HUDEP-2 (cell line): ENCODE data around the gene WDR46.
"Not testable (repeated sequence)": the region's sequence is repeated elsewhere in the genome, so short reads cannot be mapped to it uniquely, and the experiment has no call there.

ENCODE experiments used
- DNase-seq, 76 experiments: peaks; one replicate each; lab custom pipeline; 2025; ENCODE audit not compliant: unreplicated experiment in 76 of 76; lab: John Stamatoyannopoulos, UW

WDR46 gene

GRCh38 chr6:33271468-33272274, 17.4 kb downstream of the WDR46 start, which contains the start of the genes RPS18 and VPS52:
Gene RPS18 (plus strand): TSS chr6:33272075. CDS start chr6:33272120, 45 bp downstream.
Gene VPS52 (minus strand): TSS chr6:33271876. CDS start chr6:33271675, 201 bp downstream.
- peak in 75 of 76 experiments; percentile 83 to 100 (median 96) for DNase-seq

DNA sequence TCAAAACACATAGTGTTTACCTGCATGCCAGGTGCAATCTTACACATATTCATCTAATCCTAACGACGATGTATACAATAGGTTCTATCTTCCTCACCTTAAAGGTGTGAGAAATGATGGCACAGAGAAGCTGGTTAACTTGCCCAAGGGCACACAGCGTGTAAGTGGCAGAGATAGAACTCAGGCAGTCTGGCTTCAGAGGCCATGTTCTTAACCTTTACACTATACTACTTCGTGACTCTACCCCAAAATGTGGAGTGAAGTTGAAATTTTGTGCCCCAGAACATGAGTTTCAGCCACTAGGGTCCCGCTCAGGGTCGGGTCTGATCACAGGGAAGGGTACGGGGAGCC, 17.9 kb downstream of the WDR46 start:
- DNase-seq, result peak in 12 of 76 experiments; percentile 28 to 95 (median 50)

DNA sequence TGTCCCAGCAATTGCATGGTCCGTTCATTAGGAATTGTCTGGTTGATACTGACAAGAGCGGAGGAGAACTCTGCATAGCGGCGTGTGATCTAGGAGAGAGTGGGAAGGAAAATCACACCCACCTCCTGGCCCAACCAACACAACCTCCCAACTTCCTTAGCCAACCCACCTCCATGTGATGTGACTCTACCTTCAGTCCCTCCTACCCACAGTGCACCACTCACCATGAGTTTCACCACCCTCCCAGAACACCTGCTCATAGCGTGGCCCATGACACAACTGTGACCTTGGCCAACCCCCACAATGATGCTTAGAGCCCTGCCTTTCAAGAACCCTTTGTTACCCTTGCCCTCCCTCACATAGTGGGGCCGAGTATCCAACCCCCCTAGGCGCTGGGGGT, 25.0 kb downstream of the WDR46 start:
- DNase-seq, result no peak

GRCh38 chr6:33262490-33262889, 26.5 kb downstream of the WDR46 start:
- not testable (repeated sequence) for DNase-seq

DNA sequence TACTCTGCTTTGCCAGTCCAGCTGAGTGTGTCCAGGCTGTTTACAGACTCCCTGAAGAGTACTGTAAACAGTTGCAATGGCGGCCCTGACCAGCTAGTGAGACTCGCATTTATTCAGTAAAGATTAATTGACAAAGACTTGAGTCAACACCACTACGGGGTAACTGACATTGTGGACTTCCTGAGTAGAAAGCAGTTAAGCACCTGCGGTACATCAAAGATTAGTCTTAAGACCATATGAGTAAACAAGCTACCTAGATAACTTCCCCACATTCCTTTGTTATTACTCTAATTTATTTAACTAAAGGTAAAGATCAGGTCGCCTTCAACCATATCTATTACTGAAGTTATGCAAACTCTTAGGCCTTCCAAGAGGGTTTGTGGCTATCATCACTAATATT, 30.0 kb downstream of the WDR46 start:
- no peak for DNase-seq

- no peak for DNase-seq
These were observed 34.4 kb downstream of the WDR46 start for GRCh38 chr6:33254591-33254990.

DNA sequence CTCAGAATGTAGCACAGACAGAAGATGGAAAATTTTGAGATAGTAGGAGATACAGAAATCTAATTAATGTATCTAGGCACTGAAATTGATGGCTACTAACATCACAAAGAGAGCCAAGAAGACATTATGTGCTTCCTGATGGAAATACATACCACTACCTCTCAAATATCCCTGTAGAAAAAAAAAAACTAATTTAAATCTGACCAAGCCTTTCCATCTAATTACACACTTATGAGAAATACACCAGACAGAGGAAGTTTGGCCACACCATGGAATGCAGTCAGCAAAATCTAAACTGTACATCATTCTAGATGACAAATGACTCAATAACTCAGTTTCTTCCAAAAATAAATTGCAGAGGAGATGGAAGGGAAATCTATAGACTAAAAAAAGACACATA, 36.3 kb downstream of the WDR46 start:
- no peak for DNase-seq

- peak in 1 of 76 experiments; percentile 8 for DNase-seq
These were observed 37.5 kb downstream of the WDR46 start for GRCh38 chr6:33251395-33252012.

DNA sequence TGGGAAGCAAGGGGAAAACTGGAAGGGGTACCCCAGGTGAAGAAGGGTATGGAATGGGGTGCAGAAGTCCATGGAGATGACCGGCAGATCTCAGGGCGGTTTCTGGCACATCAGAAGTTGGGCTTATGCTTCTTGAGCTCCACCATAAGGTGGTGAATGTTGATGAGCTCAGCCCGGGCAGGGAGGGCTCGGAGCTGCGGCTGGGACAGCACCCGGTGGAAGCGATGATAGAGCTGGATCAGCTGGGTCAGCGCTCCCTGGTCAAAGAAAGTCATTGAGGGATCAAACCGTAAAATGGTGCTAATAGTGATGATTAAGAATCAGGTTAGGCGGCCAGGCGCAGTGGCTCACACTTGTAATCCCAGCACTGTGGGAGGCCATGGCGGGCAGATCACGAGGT, 38.3 kb downstream of the WDR46 start:
- DNase-seq, result no peak

DNA sequence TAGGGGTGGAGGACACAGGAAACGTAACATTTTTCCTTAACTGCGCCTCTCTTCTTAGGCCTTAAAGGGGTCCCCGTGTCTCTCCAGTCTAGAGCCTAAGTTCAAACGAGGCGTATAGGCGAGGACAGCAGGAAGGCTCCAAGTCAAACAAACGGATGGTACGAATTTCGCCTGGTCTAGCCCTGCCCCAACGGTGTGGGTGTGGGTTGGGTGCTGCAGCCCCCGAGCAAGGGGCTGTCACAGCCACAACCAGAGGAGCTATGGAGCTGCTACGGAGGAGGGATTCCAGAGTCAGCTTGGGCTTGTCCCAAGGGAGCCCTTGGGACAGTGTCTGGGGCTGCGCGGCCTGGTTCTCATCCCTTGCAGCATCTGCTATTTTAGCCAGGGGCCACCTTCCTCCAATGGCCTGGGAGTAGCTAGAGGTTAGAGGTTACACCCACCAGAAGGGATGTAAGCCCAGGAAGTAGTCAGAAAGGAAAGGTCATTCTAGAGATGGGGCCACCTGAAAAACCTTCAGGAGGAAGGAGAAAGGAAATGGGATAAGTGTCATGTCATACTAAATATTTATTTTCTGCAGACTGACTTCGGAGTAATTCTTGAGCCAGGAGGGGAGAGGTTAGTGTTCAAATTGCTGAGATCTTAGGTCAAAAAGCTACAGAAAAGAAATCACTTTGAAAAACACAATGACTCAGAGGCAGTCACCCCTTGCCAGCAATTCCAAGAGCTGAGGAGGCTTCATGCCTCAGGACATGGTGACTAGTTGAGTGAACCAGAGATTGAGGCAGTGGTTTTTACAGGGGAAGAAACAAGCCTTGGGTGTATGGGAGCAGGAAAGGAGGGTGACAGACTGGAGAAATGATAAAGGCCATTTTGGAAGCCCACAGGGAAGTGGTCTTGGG, 39.1 kb downstream of the WDR46 start:
- DNase-seq, result peak in 3 of 76 experiments; percentile 10 to 44 (median 16)

- DNase-seq, result peak; percentile 66 to 100 (median 99)
These were observed 39.9 kb downstream of the WDR46 start for GRCh38 chr6:33248932-33249731.

- DNase-seq, result peak in 14 of 76 experiments; percentile 36 to 68 (median 56)
These were observed 40.5 kb downstream of the WDR46 start for GRCh38 chr6:33248643-33248931.

DNA sequence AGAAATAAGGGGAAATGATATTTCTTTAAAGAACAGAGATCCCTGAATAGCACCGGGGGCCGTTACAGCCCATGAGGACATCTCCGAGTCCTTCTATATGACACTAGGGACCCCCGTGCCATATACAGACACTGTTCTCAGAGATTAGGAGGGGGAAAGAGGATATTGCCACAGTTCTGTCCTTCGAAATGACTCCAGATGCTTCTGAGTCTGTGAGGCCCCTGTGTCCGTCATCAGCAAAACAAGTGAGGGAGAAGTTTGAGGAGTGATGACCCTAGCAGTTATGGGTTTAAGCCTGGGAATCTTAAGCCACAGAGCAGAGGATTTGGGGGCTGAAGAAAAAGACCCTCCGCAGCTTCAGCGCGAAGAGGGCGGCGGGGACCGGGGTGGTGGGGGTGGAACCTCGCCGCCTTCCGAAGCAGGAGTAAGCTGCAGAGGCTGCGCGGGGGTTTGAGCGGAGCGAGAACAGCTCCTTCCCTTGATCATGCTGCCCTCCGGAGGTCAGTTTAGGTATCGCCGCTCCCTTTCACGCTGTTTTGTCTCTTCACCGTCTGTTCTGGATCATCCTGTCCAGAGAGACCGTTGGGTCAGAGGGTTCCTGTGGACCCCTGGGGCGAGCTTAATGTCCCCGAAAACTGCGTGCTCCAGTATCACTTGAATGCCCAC, 40.9 kb downstream of the WDR46 start:
- DNase-seq, result peak in 74 of 76 experiments; percentile 14 to 94 (median 83)

- DNase-seq, result no peak
These were observed 45.6 kb downstream of the WDR46 start for GRCh38 chr6:33243476-33243875.

DNA sequence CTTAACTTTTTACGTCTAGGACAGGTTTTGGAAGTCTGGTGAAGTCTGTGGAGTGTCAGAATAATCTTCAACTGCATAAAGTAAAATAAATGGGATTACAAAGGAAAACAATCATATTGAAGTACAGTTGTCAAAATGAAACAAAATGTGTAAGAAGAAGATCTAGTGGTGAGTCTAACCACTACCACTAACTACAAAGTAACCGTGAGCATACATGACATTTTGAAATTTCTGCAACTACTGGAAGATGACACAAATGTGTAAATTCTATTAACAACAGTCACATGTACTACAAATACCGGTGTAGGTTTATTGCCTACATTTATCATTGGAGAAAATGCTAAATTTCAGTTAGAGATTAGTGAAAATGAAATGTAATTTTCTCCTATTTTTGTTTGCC, 47.1 kb downstream of the WDR46 start:
- no peak for DNase-seq

DNA sequence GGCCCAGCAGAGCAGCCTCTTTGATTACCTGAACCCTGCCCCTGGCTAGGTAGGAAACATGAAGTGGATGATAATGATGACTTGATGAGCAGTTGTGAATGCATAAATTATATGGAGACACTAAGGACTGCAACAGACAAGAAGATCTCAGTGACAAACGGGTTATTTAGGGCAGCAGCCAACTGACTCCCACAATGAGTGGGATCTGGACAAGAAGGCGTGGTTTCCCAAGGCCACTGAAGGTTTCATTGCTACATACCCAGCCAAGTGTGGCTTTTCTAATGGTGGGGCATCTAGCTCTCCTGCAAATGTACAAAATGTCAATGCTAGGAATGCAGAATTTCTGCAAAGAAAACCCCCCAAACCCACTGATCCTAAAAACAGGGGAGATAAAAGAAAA, 51.3 kb downstream of the WDR46 start:
- DNase-seq, result no peak

- DNase-seq, result no peak
These were observed 52.2 kb downstream of the WDR46 start for GRCh38 chr6:33236852-33237251.

DNA sequence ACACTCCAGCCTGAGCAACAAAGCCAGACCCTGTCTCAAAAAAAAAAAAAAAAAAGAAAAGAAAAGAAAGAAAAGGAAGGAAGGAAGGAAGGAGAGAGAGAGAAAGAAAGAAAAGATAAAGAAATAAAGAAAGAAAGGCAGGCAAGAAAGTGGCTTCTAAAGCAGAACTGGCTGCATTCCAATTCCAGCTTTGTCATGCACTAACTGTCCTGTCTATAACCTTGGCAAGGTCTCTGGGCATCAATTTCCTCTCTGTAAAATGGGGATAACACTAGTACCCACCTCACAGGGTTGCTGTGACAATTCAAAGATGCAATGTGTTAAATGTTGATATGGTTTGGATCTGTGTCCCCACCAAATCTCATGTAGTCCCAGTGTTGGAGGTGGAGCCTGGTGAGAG, 52.7 kb downstream of the WDR46 start:
- DNase-seq, result no peak

DNA sequence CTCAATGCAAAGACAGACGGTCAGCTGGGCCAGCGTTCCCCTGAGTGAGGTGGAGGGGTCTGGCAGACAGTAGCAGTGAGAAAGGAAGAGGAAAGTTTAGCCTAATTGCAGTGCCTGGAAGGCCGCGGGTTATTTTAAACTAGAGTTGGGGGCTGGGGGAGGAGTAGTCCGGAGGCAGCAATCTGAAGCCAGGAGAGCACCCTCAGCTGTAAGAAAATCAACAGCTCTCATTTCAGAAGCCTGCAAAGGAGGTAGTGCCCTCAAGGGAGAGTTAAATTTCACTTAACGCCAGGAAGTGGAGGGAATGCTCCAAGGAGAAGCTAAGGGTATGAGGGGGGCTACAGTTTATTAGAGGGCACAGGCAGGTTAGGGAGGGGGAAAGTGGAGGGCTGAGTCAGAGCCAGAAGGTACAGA, 53.8 kb downstream of the WDR46 start:
- DNase-seq, result no peak
